NB4 (cell line): ENCODE measurements around the gene NIPA2.

Experiments used
- DNase-seq: peaks from one replicate; pipeline ENCODE4 v3.0.0; 2010; ENCODE audit warnings: low read depth
- H3K4me3 ChIP-seq: one replicate; pipeline ENCODE4 v1.5.1; 2011; ENCODE audit warnings: mild to moderate bottlenecking, low read depth, low read length, moderate library complexity
- MYC ChIP-seq: IDR thresholded peaks from 2 replicates; pipeline ENCODE4 v1.6.1; 2011; ENCODE audit warnings: low read depth, low read length
- POLR2A ChIP-seq: IDR thresholded peaks from 2 replicates; pipeline ENCODE4 v1.6.1; 2011; ENCODE audit warnings: mild to moderate bottlenecking; ENCODE audit not compliant: insufficient read length; ENCODE audit errors: extremely low read depth
- TF ChIP-seq, protein P1 (sequence below): IDR thresholded peaks from one replicate; pipeline ENCODE4 v1.5.1; 2012; ENCODE audit warnings: low read depth, low read length
- TF ChIP-seq, protein P2 (sequence below): IDR thresholded peaks from 2 replicates; pipeline ENCODE4 v1.6.1; 2011; ENCODE audit warnings: low read depth, low read length

NIPA2 gene

DNA sequence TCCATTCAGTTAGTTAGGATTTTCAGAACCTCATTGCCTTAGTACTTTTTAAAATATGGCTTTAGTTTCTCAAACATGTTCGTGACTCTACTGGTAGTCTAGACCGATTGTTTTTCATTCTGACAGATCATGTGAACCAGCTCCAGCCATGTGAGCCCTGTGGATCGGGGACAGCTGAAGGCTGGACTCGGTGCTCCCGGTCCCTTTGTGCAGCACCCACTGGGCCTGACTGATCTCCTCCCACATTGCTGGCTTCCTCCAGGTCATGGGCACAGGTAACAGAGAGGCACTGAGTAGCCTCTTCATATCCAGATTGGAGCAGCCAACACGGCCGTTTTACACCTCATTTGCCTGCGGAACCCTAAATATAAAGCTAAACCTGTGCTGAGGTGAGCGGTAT is 30.5 kb downstream of the NIPA2 start:
- no peak for DNase-seq
- TF ChIP-seq POLR2A: no peak
- TF ChIP-seq, protein P1, sequence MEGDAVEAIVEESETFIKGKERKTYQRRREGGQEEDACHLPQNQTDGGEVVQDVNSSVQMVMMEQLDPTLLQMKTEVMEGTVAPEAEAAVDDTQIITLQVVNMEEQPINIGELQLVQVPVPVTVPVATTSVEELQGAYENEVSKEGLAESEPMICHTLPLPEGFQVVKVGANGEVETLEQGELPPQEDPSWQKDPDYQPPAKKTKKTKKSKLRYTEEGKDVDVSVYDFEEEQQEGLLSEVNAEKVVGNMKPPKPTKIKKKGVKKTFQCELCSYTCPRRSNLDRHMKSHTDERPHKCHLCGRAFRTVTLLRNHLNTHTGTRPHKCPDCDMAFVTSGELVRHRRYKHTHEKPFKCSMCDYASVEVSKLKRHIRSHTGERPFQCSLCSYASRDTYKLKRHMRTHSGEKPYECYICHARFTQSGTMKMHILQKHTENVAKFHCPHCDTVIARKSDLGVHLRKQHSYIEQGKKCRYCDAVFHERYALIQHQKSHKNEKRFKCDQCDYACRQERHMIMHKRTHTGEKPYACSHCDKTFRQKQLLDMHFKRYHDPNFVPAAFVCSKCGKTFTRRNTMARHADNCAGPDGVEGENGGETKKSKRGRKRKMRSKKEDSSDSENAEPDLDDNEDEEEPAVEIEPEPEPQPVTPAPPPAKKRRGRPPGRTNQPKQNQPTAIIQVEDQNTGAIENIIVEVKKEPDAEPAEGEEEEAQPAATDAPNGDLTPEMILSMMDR: no peak
- no peak for TF ChIP-seq MYC
- TF ChIP-seq, protein P2, sequence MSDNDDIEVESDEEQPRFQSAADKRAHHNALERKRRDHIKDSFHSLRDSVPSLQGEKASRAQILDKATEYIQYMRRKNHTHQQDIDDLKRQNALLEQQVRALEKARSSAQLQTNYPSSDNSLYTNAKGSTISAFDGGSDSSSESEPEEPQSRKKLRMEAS: no peak
- no peak overlapping the region for H3K4me3 ChIP-seq

DNA sequence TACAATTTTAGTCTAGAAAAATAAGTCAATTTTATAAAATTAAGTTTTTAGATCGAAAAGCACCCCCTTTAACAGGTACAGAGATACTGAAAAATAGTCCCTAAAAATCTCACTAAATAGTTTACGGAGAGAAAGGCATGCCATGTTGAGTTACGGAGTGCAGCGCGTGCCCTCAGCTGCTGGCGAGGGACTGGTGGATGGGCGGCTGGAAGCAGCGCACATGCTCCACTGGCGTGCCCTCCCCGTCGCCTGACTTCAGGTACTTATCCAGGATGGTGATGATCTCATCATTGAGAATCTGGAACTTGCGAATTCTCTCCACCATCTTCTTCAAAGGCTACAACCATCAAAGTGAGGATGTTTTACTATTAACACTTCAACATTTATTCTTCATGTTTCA is 31.4 kb downstream of the NIPA2 start:
- no peak overlapping the region for H3K4me3 ChIP-seq
- TF ChIP-seq, protein P2: no peak
- TF ChIP-seq MYC (no peak), POLR2A (no peak)
- TF ChIP-seq, protein P1: no peak
- no peak for DNase-seq

DNA sequence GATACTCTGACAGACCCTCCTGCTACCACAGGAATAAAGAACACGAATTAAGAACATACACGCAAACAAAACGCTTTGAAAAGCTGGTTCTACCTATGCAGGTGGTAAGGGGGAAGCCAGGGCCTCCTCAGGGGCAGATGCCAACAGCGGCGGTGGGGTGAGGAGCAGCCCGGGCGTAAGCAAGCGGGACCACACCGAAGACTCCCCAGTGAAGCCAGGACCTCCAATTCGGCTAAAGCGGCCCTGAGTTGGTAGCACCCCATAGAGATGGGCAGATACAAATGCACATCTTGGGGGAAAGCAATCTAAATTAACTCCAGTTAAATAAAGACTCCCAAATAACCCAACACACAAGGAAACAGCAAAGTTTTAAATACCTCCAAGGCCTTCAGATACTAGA is 32.4 kb downstream of the NIPA2 start:
- no peak overlapping the region for H3K4me3 ChIP-seq
- DNase-seq: no peak
- TF ChIP-seq MYC (no peak), POLR2A (no peak)
- TF ChIP-seq, protein P2: no peak
- TF ChIP-seq, protein P1: no peak

DNA sequence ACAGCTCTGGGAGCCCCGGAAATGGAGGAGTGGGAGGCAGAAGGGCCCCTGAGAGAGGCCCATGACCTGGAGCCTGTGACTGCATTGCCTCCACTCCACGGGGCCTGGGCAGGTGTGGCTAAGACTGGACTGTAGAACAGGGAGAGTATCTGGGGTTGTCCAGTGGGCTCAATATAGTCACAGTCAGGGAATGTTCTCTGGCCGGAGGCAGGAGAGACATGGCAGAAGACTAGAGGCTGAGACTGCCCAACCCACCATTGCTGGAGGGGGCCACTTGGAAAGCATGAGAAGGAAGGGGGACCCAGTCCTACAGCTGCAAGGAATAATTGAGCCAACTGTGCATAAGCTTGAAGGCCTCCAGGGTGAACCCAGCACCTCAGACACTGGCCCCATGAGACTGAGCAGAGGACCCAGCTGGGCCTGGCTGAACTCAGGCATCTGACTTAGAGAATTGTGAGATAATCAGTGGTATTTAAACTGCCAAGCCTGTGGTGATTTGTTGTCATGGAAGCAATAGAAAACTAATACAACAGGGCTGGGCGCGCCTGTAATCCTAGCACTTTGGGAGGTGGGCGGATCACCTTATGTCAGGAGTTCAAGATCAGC is 33.1 kb downstream of the NIPA2 start:
- H3K4me3 ChIP-seq: no peak overlapping the region
- no peak for TF ChIP-seq POLR2A
- TF ChIP-seq, protein P1: no peak
- TF ChIP-seq MYC: no peak
- TF ChIP-seq, protein P2: no peak

DNA sequence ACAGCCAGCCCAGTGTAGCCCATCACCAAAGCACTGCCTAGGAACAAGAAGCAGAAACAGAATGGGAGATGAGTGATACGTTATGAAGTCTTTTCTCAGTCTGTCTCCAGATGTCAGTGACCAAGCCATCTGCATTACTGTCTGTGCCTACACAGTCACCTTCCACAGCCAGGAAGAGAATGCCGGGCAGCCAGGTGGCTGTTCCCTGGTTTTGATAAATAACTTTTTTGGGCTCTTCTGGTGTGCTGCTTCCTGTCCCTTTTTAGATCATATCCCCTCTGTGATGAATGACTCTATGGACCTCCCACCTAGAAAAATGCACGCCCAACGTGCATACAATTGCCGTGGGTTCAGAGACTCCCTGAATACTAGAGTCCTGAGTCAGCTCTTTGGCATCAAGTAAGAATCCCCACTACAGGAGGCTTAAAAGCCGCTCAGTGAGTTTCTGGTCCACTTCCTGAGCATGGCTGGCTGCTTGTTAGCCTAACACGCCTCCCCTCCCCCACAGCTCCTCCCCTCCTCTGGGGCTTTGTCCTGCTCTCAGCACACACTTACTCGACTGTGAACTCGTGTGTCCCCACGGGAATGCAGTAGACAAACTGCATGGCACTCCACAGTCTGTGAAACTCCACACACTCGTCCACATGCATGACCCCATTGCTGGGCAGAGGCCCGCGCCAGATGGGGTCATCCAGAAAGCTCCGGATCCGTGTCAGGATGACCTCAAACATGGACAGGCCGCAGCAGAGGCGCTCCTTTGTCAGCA is 34.7 kb downstream of the NIPA2 start:
- no peak for DNase-seq
- TF ChIP-seq, protein P2: no peak
- no peak for TF ChIP-seq POLR2A
- no peak for TF ChIP-seq MYC
- TF ChIP-seq, protein P1: no peak
- H3K4me3 ChIP-seq: no peak overlapping the region

More for the DNA sequence above, 33.1 kb downstream of the NIPA2 start:
- DNase-seq: no peak
